ENCODE measurements around the gene GPATCH1. TPM values are rescaled to one million over a fixed set of nuclear protein-coding genes. Genes with fewer than 3 reads are reported as not detected.

The GPATCH1 gene
- total RNA-seq, 1 donor from 2014 or later: 8.7 TPM

DNA sequence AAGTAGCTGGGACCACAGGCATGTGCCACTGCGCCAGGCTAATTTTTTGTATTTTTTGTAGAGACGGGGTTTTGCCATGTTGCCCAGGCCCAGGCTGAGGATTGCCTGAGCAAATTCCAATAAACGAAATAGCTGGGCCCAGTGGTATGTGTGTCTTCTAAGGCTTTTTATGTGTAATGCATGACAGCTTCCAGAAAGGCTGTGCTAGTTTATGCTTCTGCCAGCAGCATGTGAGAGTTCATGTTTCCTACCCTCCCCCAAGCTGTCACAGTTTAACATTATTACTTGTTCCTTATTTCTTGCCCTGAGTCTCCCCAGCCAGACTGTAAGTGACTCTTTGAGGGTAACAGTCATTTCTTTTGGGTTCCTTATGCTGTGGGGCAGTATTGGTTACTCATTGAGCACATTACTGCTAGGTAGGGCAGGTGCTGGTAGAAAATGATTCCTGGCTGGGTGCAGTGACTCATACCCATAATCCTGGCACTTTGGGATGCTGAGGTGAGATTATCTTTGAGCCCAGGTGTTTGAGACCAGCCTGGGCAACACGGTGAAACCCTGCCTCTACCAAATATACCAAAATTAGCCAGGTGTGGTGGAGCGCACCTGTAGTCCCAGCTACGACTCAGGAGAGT is 13.6 kb downstream of the GPATCH1 start:
- no peak overlapping the region for H3K27ac Mint-ChIP-seq (ENCODE audit: unreplicated experiment)

DNA sequence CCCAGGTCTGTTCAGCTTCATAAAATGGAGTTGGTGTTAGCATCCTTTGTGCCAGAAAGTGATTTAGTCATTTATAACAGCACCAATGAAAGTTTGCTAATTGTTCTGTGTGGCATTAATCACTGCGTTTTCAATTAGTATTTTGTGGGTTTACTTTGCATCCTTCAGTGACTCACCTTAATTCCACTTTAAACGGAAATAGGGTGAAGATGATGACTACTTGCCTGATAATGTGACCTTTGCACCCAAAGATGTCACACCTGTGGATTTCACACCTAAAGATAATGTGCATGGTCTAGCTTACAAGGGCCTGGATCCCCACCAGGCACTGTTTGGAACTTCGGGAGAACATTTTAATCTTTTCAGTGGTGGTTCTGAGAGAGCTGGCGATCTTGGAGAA is 15.0 kb downstream of the GPATCH1 start:
- TF ChIP-seq, protein P1, sequence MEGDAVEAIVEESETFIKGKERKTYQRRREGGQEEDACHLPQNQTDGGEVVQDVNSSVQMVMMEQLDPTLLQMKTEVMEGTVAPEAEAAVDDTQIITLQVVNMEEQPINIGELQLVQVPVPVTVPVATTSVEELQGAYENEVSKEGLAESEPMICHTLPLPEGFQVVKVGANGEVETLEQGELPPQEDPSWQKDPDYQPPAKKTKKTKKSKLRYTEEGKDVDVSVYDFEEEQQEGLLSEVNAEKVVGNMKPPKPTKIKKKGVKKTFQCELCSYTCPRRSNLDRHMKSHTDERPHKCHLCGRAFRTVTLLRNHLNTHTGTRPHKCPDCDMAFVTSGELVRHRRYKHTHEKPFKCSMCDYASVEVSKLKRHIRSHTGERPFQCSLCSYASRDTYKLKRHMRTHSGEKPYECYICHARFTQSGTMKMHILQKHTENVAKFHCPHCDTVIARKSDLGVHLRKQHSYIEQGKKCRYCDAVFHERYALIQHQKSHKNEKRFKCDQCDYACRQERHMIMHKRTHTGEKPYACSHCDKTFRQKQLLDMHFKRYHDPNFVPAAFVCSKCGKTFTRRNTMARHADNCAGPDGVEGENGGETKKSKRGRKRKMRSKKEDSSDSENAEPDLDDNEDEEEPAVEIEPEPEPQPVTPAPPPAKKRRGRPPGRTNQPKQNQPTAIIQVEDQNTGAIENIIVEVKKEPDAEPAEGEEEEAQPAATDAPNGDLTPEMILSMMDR (IDR thresholded peaks at IDR 0.05; ENCODE audit: unreplicated experiment): no peak
- Mint-ChIP-seq H3K9me3 (ENCODE audit: unreplicated experiment) (no peaks in the 10 kb centered on the region), H3K36me3 (ENCODE audit: low read depth, unreplicated experiment) (peaks cover 20% of the 10 kb centered on the region), H3K4me3 (ENCODE audit: unreplicated experiment) (no peak overlapping the region), H3K27ac (ENCODE audit: unreplicated experiment) (no peak overlapping the region), H3K4me1 (ENCODE audit: unreplicated experiment) (no peaks in the 10 kb centered on the region), H3K27me3 (ENCODE audit: unreplicated experiment) (no peaks in the 10 kb centered on the region)
- no peak for DNase-seq (ENCODE audit: low spot score)

More for the DNA sequence above, 13.6 kb downstream of the GPATCH1 start:
- TF ChIP-seq, protein P1 (IDR thresholded peaks at IDR 0.05; ENCODE audit: unreplicated experiment): no peak
- H3K9me3 Mint-ChIP-seq (ENCODE audit: unreplicated experiment): no peaks in the 10 kb centered on the region
- H3K36me3 Mint-ChIP-seq (ENCODE audit: low read depth, unreplicated experiment): peaks cover 24% of the 10 kb centered on the region
- no peak for DNase-seq (ENCODE audit: low spot score)
- no peak overlapping the region for H3K4me3 Mint-ChIP-seq (ENCODE audit: unreplicated experiment)
- H3K27me3 Mint-ChIP-seq (ENCODE audit: unreplicated experiment): no peaks in the 10 kb centered on the region
- H3K4me1 Mint-ChIP-seq (ENCODE audit: unreplicated experiment): no peaks in the 10 kb centered on the region

DNA sequence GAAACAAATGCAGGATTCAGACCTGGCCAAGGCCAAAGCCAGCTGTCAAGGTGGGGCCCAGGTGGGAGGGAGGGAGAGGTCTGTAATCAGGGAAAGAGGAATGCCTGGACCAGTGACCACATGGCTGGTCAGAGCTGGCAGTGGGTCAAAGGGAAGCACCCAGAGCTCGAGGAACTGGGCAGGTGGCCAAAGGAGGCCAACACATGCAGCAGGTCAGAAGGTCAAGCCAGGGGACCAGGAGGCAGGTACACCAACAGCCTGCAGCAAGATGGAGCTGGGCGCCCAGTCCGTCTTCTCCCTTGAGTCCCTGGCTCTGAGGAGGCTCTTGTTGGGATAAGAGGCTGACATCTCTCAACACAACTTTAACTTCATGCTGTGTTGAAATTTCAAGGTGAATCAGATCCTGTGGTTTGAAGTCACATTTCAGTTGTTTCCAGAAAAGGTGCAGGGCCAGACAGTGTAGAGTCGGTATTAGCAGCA is 17.1 kb downstream of the GPATCH1 start:
- H3K4me3 Mint-ChIP-seq (ENCODE audit: unreplicated experiment): peak overlapping the region; percentile 40
- H3K27ac Mint-ChIP-seq (ENCODE audit: unreplicated experiment): no peak overlapping the region
- H3K9me3 Mint-ChIP-seq (ENCODE audit: unreplicated experiment): no peaks in the 10 kb centered on the region
- TF ChIP-seq, protein P1 (IDR thresholded peaks at IDR 0.05; ENCODE audit: unreplicated experiment): no peak
- H3K4me1 Mint-ChIP-seq (ENCODE audit: unreplicated experiment): no peaks in the 10 kb centered on the region
- no peaks in the 10 kb centered on the region for H3K27me3 Mint-ChIP-seq (ENCODE audit: unreplicated experiment)
- DNase-seq (ENCODE audit: low spot score): no peak
- H3K36me3 Mint-ChIP-seq (ENCODE audit: low read depth, unreplicated experiment): peaks cover 25% of the 10 kb centered on the region

DNA sequence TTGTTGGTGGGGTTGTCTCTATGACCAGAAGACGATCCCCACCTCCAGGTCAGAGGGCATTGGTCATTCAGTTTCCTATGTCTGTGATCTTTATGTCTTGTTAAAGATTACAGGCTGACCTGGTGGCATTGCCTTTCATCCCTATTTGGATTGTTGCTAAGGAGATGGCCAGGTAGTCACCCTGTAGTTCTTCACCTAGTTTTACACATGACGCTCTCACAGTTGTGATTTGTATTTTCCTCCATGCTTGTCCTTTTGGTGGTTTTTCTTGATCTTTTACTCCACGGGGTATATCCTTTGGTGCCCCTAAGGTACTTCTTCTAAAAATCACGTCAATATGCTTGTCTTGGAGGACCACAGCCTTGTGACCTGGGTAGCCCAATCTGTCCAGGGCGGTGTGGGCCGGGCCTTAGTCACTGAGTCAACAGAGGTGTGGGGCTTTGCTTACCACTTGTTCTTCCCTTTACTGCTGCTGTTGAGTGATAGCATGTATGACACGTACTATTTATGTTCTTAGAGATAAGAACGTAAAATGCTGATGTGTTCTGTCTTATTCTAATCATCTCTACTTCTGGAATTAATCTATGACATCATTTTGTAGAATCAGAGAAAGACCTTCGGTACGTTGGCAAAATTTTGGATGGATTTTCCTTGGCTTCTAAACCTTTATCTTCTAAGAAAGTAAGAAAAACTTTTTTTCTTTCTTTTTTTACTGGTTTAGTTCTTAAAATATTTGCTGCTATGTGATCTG is 20.1 kb downstream of the GPATCH1 start:
- Mint-ChIP-seq H3K4me3 (ENCODE audit: unreplicated experiment) (no peak overlapping the region), H3K27ac (ENCODE audit: unreplicated experiment) (no peak overlapping the region), H3K9me3 (ENCODE audit: unreplicated experiment) (no peaks in the 10 kb centered on the region), H3K27me3 (ENCODE audit: unreplicated experiment) (no peaks in the 10 kb centered on the region), H3K4me1 (ENCODE audit: unreplicated experiment) (no peaks in the 10 kb centered on the region), H3K36me3 (ENCODE audit: low read depth, unreplicated experiment) (peaks cover 29% of the 10 kb centered on the region)
- no peak for DNase-seq (ENCODE audit: low spot score)
- TF ChIP-seq, protein P1 (IDR thresholded peaks at IDR 0.05; ENCODE audit: unreplicated experiment): no peak

DNA sequence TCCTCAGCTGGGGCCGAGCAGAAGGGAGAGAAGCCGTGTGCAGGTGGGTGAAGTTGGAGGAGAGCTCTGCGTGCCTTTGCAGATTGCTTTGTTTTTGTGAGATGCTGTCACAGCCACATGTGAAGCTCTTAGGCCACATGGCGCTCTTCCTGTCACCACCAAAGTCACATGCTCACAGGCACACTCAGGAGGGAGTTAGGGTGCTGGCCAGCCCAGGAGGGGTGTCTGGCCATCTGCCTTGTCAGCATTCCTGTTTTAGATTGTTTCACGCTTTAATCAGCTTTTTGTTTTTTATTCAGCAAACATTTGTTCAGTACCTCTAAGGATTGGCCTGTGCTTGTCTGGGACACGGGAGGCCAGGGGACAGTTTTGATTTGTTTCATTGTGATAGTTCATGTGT is 21.9 kb downstream of the GPATCH1 start:
- Mint-ChIP-seq H3K36me3 (ENCODE audit: low read depth, unreplicated experiment) (peaks cover 28% of the 10 kb centered on the region), H3K4me3 (ENCODE audit: unreplicated experiment) (no peak overlapping the region)

More for the DNA sequence above, 21.9 kb downstream of the GPATCH1 start:
- TF ChIP-seq, protein P1 (IDR thresholded peaks at IDR 0.05; ENCODE audit: unreplicated experiment): no peak
- no peaks in the 10 kb centered on the region for H3K9me3 Mint-ChIP-seq (ENCODE audit: unreplicated experiment)
- no peaks in the 10 kb centered on the region for H3K4me1 Mint-ChIP-seq (ENCODE audit: unreplicated experiment)
- no peak overlapping the region for H3K27ac Mint-ChIP-seq (ENCODE audit: unreplicated experiment)
- DNase-seq (ENCODE audit: low spot score): no peak
- H3K27me3 Mint-ChIP-seq (ENCODE audit: unreplicated experiment): no peaks in the 10 kb centered on the region

Measured in endothelial cell (in vitro differentiated cells).